GM12891 (cell line): ENCODE measurements around the gene TAF4.

Source experiments
- POLR2A ChIP-seq: IDR thresholded peaks from 2 replicates; pipeline ENCODE4 v1.6.1; 2011; ENCODE audit warnings: low read depth, low read length, control low read depth
- POLR2AphosphoS5 ChIP-seq: IDR thresholded peaks from 2 replicates; pipeline ENCODE4 v1.6.1; 2011; ENCODE audit warnings: low read depth, low read length, control low read depth

GRCh38 chr20:61993058-61993457 lies 72.6 kb downstream of the TAF4 start:
- no peak for TF ChIP-seq POLR2A
- no peak for TF ChIP-seq POLR2AphosphoS5
